NCI-H1092 treated with DMSO at 0.1 percent for 48 hours (cell line): Measurements from ENCODE around the gene PGLYRP1.
A peak's percentile ranks its signal among the peaks of the same experiment; 100 is the strongest.

Experiments
- DNase-seq: peaks from one replicate; lab custom pipeline; 2025; lab: John Stamatoyannopoulos, UW

PGLYRP1 gene

GRCh38 chr19:46000491-46001246 is 22.2 kb downstream of the PGLYRP1 start:
- no peak for DNase-seq

- peak; percentile 5 for DNase-seq
Observed at GRCh38 chr19:45999653-46000121, 23.2 kb downstream of the PGLYRP1 start.

- no peak for DNase-seq
Observed at GRCh38 chr19:45998834-45999233, 24.0 kb downstream of the PGLYRP1 start.

- DNase-seq = no peak
Observed at GRCh38 chr19:45996933-45997332, 25.9 kb downstream of the PGLYRP1 start.

- DNase-seq = no peak
Observed at GRCh38 chr19:45995715-45996385, 27.0 kb downstream of the PGLYRP1 start.

- DNase-seq = peak; percentile 98
Observed at GRCh38 chr19:45994998-45995714, 27.7 kb downstream of the PGLYRP1 start, which contains the start of gene CCDC61. Gene CCDC61 (plus strand): TSS chr19:45995467. CDS start chr19:46003019, 7,552 bp downstream.

- DNase-seq = no peak
Observed at GRCh38 chr19:45994456-45994997, 28.3 kb downstream of the PGLYRP1 start.

- no peak for DNase-seq
Observed at GRCh38 chr19:45990113-45990728, 32.6 kb downstream of the PGLYRP1 start.

- no peak for DNase-seq
Observed at GRCh38 chr19:45985321-45985720, 37.5 kb downstream of the PGLYRP1 start.

- DNase-seq = no peak
Observed at GRCh38 chr19:45981350-45981749, 41.5 kb downstream of the PGLYRP1 start.

GRCh38 chr19:45978156-45978555 is 44.7 kb downstream of the PGLYRP1 start:
- DNase-seq = no peak

GRCh38 chr19:45976178-45976577 is 46.7 kb downstream of the PGLYRP1 start:
- DNase-seq = no peak

GRCh38 chr19:45975306-45976070 is 47.4 kb downstream of the PGLYRP1 start:
- DNase-seq = no peak

GRCh38 chr19:45973553-45974338 is 49.1 kb downstream of the PGLYRP1 start, which contains the start of gene NOVA2:
Gene NOVA2 (minus strand): TSS chr19:45973865. CDS start chr19:45973351, 514 bp downstream.
- peak; percentile 40 for DNase-seq

- DNase-seq = no peak
Observed at GRCh38 chr19:45972947-45973540, 49.8 kb downstream of the PGLYRP1 start.

- no peak for DNase-seq
Observed at GRCh38 chr19:45972081-45972946, 50.5 kb downstream of the PGLYRP1 start.

GRCh38 chr19:45971260-45971902 is 51.5 kb downstream of the PGLYRP1 start:
- no peak for DNase-seq

GRCh38 chr19:45969676-45970075 is 53.2 kb downstream of the PGLYRP1 start:
- no peak for DNase-seq
